Osteocyte (in vitro differentiated cells): ENCODE data around the gene TEF. TPM values are rescaled to one million over a fixed set of nuclear protein-coding genes. Genes with fewer than 3 reads are reported as not detected.

ENCODE experiments used
- DNase-seq: peaks from one replicate; pipeline ENCODE4 v3.0.0; 2021; ENCODE audit warnings: mixed read lengths; ENCODE audit not compliant: unreplicated experiment; ENCODE audit errors: extremely low spot score
- H3K27ac Mint-ChIP-seq: one replicate; pipeline ENCODE4 v1.8.0; 2021; ENCODE audit warnings: mild to moderate bottlenecking, mixed read lengths; ENCODE audit not compliant: unreplicated experiment
- H3K27me3 Mint-ChIP-seq: one replicate; pipeline ENCODE4 v1.8.0; 2021; ENCODE audit warnings: mixed read lengths; ENCODE audit not compliant: unreplicated experiment
- H3K36me3 Mint-ChIP-seq: one replicate; pipeline ENCODE4 v1.8.0; 2021; ENCODE audit warnings: mixed read lengths; ENCODE audit not compliant: unreplicated experiment
- H3K4me1 Mint-ChIP-seq: one replicate; pipeline ENCODE4 v1.8.0; 2021; ENCODE audit warnings: mixed read lengths; ENCODE audit not compliant: unreplicated experiment
- H3K4me3 Mint-ChIP-seq: one replicate; pipeline ENCODE4 v1.8.0; 2021; ENCODE audit warnings: mild to moderate bottlenecking, moderate library complexity, mixed read lengths; ENCODE audit not compliant: unreplicated experiment
- H3K9me3 Mint-ChIP-seq: one replicate; pipeline ENCODE4 v1.8.0; 2021; ENCODE audit warnings: mixed read lengths; ENCODE audit not compliant: unreplicated experiment
- CTCF ChIP-seq: fragments of 200-600 bp; sonication (generic); IDR thresholded peaks from 2 replicates; pipeline ENCODE4 v1.5.0; 2021; ENCODE audit warnings: antibody characterized with exemption, mild to moderate bottlenecking, moderate library complexity
- long read RNA-seq: library from polyadenylated mRNA; unstranded; transcript quantifications from one replicate; pipeline ENCODE4 v2.0.0, GENCODE V29; 2021
- total RNA-seq: library from RNA; stranded (reverse); gene quantifications from 2 replicates; pipeline ENCODE4 v1.2.1, GENCODE V29; 2021

Gene TEF
- 5.7 and 6.8 TPM in 2 replicates for total RNA-seq
- long read RNA-seq, partial matches to known transcripts: 5 of 5 reads
- long read RNA-seq, other reads (novel, unspliced or antisense): 0 of 5 reads

GRCh38 chr22:41381329-41382097 lies at the start of gene TEF:
TSS of gene TEF (plus strand) at chr22:41381942. CDS start at chr22:41382045, 103 bp downstream.
- peak; percentile 100 for DNase-seq
- Mint-ChIP-seq H3K27ac (peak within 1 kb of the TSS; percentile 98), H3K9me3 (no peaks in the 10 kb centered on the region), H3K36me3 (no peaks in the 10 kb centered on the region), H3K27me3 (peaks cover 7% of the 10 kb centered on the region), H3K4me1 (peaks cover 15% of the 10 kb centered on the region), H3K4me3 (peak within 1 kb of the TSS; percentile 91)
- TF ChIP-seq CTCF: no peak

GRCh38 chr22:41332217-41332939 lies 49.4 kb upstream of the TEF start:
- Mint-ChIP-seq H3K27ac (no peak overlapping the region), H3K36me3 (peaks cover 31% of the 10 kb centered on the region), H3K27me3 (no peaks in the 10 kb centered on the region), H3K9me3 (no peaks in the 10 kb centered on the region), H3K4me3 (no peak overlapping the region), H3K4me1 (no peaks in the 10 kb centered on the region)
- TF ChIP-seq CTCF: no peak
- no peak for DNase-seq

- H3K27me3 Mint-ChIP-seq: no peaks in the 10 kb centered on the region
- no peaks in the 10 kb centered on the region for H3K4me1 Mint-ChIP-seq
- peaks cover 28% of the 10 kb centered on the region for H3K36me3 Mint-ChIP-seq
- no peak for TF ChIP-seq CTCF
- no peak overlapping the region for H3K4me3 Mint-ChIP-seq
- no peak overlapping the region for H3K27ac Mint-ChIP-seq
- no peaks in the 10 kb centered on the region for H3K9me3 Mint-ChIP-seq
- DNase-seq: no peak
Observed at GRCh38 chr22:41333806-41334205, 47.9 kb upstream of the TEF start.

- Mint-ChIP-seq H3K27me3 (no peaks in the 10 kb centered on the region), H3K27ac (no peak overlapping the region), H3K9me3 (no peaks in the 10 kb centered on the region), H3K4me3 (no peak overlapping the region), H3K36me3 (peaks cover 31% of the 10 kb centered on the region), H3K4me1 (no peaks in the 10 kb centered on the region)
- TF ChIP-seq CTCF: no peak
- DNase-seq: no peak
Observed at GRCh38 chr22:41334215-41334614, 47.5 kb upstream of the TEF start.
